Measurements from ENCODE around the gene FLT3LG. TPM values are rescaled to one million over a fixed set of nuclear protein-coding genes. Genes with fewer than 3 reads are reported as not detected.

FLT3LG gene
- total RNA-seq, 1 donor from 2014 or later = 13.1 TPM

DNA sequence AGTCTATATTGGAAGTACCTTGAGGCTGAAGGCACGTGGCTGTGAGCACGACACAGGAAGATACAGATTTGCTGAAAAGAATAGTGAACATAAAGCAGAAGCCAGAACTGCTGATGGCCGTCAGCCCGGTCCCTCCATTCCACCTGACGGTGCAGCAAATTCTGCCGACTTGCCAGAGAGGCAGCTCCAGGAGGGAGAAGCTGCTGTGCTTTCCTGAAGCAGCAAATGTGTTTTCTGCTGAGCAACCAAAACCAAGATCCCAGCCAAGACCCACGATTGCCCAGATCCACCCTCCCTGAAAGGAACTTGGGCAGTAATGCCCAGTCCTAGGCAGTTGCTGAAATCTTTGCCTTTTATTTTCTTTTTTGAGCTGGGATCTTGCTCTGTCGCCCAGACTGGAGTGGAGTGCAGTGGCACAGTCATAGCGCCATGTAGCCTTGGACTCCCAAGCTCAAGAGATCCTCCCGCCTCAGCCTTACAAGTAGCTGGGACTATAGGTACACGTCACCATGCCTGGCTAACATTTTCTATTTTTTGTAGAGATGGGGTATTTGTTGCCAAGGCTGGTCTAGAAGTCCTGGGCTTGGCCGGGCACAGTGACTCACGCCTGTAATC lies 46.8 kb downstream of the FLT3LG start:
- no peak overlapping the region for H3K4me3 Mint-ChIP-seq (ENCODE audit: unreplicated experiment)
- peaks cover 2% of the 10 kb centered on the region for H3K4me1 Mint-ChIP-seq (ENCODE audit: low read depth, unreplicated experiment)
- H3K9me3 Mint-ChIP-seq (ENCODE audit: unreplicated experiment) = no peaks in the 10 kb centered on the region
- TF ChIP-seq, protein P1, sequence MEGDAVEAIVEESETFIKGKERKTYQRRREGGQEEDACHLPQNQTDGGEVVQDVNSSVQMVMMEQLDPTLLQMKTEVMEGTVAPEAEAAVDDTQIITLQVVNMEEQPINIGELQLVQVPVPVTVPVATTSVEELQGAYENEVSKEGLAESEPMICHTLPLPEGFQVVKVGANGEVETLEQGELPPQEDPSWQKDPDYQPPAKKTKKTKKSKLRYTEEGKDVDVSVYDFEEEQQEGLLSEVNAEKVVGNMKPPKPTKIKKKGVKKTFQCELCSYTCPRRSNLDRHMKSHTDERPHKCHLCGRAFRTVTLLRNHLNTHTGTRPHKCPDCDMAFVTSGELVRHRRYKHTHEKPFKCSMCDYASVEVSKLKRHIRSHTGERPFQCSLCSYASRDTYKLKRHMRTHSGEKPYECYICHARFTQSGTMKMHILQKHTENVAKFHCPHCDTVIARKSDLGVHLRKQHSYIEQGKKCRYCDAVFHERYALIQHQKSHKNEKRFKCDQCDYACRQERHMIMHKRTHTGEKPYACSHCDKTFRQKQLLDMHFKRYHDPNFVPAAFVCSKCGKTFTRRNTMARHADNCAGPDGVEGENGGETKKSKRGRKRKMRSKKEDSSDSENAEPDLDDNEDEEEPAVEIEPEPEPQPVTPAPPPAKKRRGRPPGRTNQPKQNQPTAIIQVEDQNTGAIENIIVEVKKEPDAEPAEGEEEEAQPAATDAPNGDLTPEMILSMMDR (IDR thresholded peaks at IDR 0.05; ENCODE audit: partially characterized antibody, unreplicated experiment) = no peak
- no peaks in the 10 kb centered on the region for H3K36me3 Mint-ChIP-seq (ENCODE audit: unreplicated experiment)
- DNase-seq = no peak
- H3K27ac Mint-ChIP-seq (ENCODE audit: unreplicated experiment) = no peak overlapping the region
- no peaks in the 10 kb centered on the region for H3K27me3 Mint-ChIP-seq (ENCODE audit: unreplicated experiment)

DNA sequence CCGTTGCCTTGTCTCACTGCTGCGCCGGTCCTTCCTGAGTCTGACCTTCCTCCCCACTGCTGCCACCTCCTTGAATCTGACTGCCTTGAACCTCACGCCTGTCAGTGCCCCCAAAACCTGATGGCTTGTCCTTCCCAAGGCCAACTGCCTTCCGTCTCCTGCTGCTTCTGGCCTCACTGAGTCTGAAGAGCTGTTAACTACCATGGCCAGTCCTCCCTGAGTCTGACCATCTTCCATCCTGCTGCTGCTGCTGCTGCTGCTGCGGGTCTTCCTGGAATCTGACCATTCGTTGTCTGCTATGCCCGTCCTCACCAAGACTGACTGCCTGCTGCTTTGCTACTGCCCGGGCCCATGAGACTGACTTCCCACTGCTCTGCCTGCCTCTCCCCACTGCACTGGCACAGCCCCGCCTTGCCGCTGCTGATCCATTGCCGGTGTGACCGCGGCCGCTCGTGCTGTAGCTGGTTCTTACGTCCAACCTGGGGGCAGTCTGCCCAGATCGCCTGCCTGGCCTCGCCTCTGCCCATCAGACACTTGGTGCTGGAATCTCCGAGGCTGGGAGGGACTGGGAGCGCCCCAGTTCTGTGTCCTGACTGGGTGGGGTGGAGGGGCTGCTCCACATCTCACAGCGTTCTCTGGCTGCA lies 50.9 kb downstream of the FLT3LG start:
- no peaks in the 10 kb centered on the region for H3K36me3 Mint-ChIP-seq (ENCODE audit: unreplicated experiment)
- H3K9me3 Mint-ChIP-seq (ENCODE audit: unreplicated experiment) = peaks cover 2% of the 10 kb centered on the region
- peaks cover 4% of the 10 kb centered on the region for H3K27me3 Mint-ChIP-seq (ENCODE audit: unreplicated experiment)
- peak overlapping the region; percentile 25 for H3K4me3 Mint-ChIP-seq (ENCODE audit: unreplicated experiment)
- H3K4me1 Mint-ChIP-seq (ENCODE audit: low read depth, unreplicated experiment) = peaks cover 2% of the 10 kb centered on the region
- TF ChIP-seq, protein P1 (IDR thresholded peaks at IDR 0.05; ENCODE audit: partially characterized antibody, unreplicated experiment) = no peak
- no peak for DNase-seq
- peak overlapping the region; percentile 22 for H3K27ac Mint-ChIP-seq (ENCODE audit: unreplicated experiment)

DNA sequence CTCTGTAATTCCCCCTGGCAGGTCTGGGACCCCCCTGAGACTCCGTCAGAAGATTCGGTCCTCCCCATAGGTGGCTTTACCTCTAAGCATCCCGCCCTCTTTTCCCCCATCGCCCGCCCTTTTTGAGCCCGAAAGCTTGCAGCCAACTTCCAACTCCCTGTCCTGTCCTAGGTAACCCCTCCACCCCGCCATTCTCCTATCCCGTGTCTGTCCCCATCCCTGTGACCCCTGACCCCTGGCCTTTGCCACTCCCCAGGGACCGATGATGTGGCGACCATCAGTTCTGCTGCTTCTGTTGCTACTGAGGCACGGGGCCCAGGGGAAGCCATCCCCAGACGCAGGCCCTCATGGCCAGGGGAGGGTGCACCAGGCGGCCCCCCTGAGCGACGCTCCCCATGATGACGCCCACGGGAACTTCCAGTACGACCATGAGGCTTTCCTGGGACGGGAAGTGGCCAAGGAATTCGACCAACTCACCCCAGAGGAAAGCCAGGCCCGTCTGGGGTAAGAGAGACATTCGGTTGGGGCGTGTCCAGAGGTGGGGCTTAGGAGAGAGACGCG lies 54.3 kb downstream of the FLT3LG start:
- H3K27ac Mint-ChIP-seq (ENCODE audit: unreplicated experiment) = no peak overlapping the region
- H3K4me1 Mint-ChIP-seq (ENCODE audit: low read depth, unreplicated experiment) = peaks cover 2% of the 10 kb centered on the region
- peaks cover 6% of the 10 kb centered on the region for H3K9me3 Mint-ChIP-seq (ENCODE audit: unreplicated experiment)
- TF ChIP-seq, protein P1 (IDR thresholded peaks at IDR 0.05; ENCODE audit: partially characterized antibody, unreplicated experiment) = no peak
- H3K4me3 Mint-ChIP-seq (ENCODE audit: unreplicated experiment) = peak overlapping the region; percentile 79
- peaks cover 6% of the 10 kb centered on the region for H3K27me3 Mint-ChIP-seq (ENCODE audit: unreplicated experiment)
- H3K36me3 Mint-ChIP-seq (ENCODE audit: unreplicated experiment) = no peaks in the 10 kb centered on the region
- no peak for DNase-seq

DNA sequence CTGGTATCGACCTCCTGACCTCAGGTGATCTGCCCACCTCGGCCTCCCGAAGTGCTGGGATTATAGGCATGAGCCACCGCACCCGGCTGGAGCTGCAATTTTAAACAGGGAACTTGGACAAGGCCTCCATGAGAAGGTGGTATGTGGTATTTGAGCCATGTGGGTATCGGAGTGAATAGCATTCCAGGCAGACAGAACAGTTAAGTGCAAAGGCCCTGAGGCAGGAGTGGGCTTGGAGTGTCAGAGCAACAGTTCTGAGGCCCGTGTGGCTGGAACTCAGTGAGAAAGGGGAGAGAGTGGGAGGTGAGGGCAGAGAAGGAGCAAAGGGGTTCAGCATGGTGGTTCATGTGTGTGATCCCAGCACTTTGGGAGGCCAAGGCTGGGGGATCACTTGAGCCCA lies 56.7 kb downstream of the FLT3LG start:
- H3K27me3 Mint-ChIP-seq (ENCODE audit: unreplicated experiment) = peaks cover 14% of the 10 kb centered on the region
- H3K9me3 Mint-ChIP-seq (ENCODE audit: unreplicated experiment) = peaks cover 11% of the 10 kb centered on the region
- no peak overlapping the region for H3K4me3 Mint-ChIP-seq (ENCODE audit: unreplicated experiment)
- no peak overlapping the region for H3K27ac Mint-ChIP-seq (ENCODE audit: unreplicated experiment)
- no peak for DNase-seq
- H3K36me3 Mint-ChIP-seq (ENCODE audit: unreplicated experiment) = no peaks in the 10 kb centered on the region
- H3K4me1 Mint-ChIP-seq (ENCODE audit: low read depth, unreplicated experiment) = peaks cover 4% of the 10 kb centered on the region
- TF ChIP-seq, protein P1 (IDR thresholded peaks at IDR 0.05; ENCODE audit: partially characterized antibody, unreplicated experiment) = no peak
